GM10847 (cell line): ENCODE results near the gene TIAL1.

Source experiments
- POLR2A ChIP-seq: IDR thresholded peaks from 2 replicates; pipeline ENCODE4 v1.6.1; 2011; ENCODE audit not compliant: insufficient read length; ENCODE audit errors: extremely low read depth

The TIAL1 gene

GRCh38 chr10:119595134-119595675, 1.6 kb downstream of the TIAL1 start:
- no peak for TF ChIP-seq POLR2A

GRCh38 chr10:119588071-119588470, 8.7 kb downstream of the TIAL1 start:
- TF ChIP-seq POLR2A = no peak

- no peak for TF ChIP-seq POLR2A
Observed at GRCh38 chr10:119578355-119578754, 18.4 kb downstream of the TIAL1 start.

DNA sequence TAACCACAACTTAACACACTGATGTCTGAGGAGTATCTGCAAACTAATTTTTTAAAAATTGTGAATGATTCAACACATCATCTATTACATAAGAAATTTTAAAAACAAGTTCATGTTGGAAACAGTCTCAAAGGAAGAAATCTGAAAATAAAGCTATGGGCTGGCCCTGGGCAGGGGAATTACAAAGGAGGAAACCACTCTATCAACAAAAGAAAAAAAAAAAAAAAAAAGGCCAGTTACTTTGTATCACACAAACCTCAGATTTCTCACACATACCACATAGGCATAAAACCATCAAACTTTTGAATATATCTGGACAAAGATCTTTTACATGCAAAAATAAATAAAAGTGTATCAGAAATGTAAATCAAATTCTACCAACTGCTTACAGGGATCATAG, 20.8 kb downstream of the TIAL1 start:
- no peak for TF ChIP-seq POLR2A

- no peak for TF ChIP-seq POLR2A
Observed at GRCh38 chr10:119575506-119575905, 21.3 kb downstream of the TIAL1 start.

- TF ChIP-seq POLR2A = no peak
Observed at GRCh38 chr10:119567978-119568377, 28.8 kb downstream of the TIAL1 start.

- TF ChIP-seq POLR2A = no peak
Observed at GRCh38 chr10:119562097-119562496, 34.7 kb downstream of the TIAL1 start.

DNA sequence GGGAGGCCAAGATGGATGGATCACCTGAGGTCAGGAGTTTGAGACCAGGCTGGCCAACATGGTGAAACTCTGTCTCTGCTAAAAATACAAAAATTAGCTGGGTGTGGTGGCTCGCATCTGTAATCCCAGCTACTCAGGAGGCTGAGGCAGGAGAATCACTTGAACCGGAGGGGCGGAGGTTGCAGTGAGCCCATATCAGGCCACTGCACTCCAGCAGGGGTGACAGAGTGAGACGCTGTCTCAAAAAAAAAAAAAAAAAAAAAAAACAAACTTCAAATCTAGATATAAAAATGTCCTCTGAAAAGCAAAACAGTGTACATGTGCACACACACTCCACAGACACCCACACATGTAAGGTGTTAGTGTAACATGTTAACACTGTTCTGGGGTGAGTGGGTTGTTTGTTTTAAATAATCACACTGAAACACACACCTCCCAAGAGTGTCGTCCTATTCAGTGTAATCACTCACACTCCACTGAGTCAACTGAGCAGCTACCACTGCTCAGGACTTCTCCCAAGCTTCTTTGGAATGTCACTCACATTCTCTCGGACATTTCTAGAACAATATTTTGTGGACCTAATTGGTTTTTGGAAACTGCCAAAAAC, 41.5 kb downstream of the TIAL1 start:
- no peak for TF ChIP-seq POLR2A

DNA sequence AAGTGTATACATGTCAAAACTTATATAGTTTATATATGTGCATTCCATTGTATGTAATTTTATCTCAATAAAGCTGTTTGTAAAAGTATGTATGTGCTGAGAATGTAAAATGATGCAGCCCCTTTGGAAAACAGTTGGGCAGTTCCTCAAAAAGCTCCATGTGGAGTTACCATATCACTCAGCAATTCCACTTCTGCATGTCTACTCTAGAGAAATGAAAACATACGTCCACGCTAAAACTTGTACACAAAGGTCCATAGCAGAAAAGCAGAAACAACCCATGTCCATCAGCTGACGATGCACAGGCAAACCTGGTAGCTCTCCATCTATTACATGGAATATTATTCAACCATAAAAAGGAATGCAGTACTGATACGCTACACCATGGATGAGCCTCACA, 45.9 kb downstream of the TIAL1 start:
- TF ChIP-seq POLR2A = no peak

DNA sequence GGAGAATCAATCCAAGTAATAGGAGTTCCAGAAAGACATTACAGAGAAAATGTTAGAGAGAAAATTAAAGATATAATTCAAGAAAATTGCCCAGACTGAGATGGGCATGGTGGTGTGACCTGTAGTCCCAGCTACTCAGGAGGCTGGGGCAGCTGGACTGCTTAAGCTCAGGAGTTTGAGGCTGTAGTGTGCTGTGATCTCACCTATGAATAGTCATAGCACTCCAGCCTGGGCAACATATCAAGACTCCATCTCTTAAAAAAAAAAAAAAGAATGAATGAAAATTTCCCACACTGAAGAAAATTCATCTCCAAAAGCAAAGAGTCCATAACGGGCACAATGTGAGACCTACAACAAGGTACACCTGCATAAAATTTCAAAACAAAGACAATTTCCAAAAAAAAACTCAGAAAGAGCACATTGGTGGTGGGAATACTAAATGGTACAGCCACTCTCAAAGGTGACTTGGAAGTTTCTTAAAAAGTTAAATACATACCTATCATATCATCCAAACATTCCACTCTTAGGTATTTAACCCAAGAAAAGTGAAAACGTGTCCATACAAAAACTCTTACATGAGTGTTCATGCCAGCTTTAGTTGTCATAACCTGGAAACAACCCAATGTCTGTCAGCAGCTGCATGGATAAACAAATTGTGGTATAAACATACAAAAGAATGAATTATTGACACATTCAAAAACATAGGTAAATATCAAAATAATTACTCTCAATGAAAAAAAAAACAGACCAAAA, 47.3 kb downstream of the TIAL1 start:
- no peak for TF ChIP-seq POLR2A

DNA sequence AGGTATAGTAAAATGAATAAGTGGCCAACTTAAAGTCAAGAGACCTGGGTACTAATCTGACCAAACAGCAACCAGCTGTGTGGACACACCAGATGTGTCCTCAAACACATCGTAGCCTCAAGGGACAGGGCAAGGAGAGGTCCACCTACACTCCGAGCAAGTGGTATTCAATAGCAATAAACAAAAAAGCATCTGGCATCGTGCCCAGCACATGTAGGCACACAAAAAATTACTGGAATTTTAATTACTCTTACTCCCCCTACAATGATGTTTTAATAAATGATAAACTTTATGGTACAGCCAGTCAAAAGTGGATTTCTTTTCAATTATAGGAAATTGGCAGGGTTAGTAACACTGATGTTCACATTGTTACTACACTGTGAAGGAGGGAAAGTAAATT, 50.8 kb downstream of the TIAL1 start:
- TF ChIP-seq POLR2A = no peak

DNA sequence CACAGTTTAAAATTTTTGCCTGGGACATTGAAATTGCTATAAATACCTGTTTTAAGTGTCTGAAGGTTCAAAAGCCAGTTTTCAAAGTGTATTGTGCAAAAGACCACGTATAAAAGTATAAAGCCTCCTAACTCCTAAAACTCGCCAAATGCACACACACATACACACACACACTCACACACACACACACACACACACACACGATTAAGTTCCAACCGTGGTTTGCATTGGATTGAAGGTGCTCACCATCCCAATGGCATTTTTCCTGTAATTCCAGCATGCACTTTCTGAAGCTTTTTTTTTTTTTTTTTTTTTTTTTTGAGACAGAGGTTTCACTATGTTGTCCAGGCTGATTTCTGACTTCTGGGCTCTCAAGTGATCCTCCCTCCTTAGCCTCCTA, 51.5 kb downstream of the TIAL1 start:
- no peak for TF ChIP-seq POLR2A

DNA sequence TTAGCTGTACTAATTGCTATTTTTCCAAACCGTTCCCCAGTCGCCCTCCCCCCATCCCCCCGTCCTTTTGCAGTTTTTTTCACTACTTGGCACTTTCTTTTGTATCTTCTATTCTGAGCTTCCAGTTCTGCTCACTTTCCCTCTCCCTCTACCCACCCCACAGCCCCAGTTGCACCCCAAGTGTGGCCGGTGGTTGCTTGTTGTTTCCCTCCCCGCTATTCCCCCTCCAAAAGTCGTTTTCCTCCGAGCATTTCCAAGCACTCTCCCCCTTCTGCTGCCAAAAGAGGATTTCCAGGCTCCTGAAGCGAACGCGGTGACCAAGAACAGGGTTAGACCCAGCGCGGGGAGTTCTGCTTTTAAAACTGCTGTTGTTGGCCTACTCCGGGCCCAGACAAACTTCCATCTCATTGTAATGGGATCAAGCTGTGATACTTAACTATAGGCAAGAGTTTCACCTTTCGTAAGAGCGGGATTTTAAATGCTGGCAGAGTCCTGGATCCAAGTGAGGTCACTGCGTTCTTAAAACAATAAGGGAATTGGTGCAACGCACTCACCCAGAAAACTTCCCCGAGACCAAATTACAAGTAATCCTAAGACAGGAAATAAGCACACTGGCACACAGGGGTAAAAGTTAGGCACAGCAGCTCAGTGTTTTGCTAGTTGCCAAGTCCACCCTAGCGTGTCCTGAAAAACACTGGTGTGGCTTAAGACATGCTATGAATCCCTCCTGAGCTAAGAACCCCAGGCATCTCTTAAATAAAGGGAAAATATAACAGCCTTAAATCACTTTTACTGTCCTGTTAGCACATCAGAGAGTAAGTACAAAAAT, 52.7 kb downstream of the TIAL1 start:
- no peak for TF ChIP-seq POLR2A

DNA sequence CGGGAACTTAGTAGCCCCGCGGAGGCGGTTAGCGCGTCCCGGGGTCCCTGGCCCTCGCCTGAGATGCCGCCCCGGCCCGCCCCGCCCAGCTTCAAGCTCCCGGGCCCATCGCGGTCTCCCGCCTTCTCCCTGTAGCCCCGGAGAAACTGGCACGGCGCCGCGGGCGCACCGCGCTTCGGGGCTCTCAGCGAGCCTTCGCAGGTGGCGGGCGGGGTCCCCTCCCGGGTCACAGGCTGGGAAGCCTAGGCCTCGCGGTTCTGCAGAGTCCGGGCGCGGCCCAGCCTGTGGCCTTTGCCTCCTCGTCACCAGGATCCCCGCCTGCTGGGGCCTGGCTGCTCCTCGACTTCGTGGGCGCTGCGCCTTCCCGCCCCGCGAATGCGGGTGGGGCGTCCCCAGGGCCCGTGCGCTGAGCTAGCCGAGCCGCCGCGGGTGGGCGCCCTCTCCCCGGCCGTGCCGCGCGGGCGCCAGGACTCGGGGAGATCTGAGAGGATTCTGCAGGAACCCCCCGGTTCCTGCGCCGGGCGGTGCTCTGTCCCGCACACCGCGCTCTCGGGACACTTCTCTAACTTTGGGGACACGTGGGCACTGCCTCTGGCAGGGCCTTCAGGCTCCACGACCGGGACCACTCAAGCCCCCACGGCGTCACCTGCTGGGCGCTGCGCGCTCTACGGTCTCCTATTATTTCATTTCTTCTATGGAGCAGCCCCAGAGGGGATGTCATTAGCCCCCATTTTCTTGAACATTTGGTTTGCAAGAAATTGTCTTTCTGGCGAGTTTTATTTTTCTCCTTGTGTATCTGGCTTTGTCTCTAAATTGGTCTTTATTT, 53.6 kb downstream of the TIAL1 start:
- TF ChIP-seq POLR2A = no peak
